ENCODE data around the gene MRPL54.

MRPL54 gene

DNA sequence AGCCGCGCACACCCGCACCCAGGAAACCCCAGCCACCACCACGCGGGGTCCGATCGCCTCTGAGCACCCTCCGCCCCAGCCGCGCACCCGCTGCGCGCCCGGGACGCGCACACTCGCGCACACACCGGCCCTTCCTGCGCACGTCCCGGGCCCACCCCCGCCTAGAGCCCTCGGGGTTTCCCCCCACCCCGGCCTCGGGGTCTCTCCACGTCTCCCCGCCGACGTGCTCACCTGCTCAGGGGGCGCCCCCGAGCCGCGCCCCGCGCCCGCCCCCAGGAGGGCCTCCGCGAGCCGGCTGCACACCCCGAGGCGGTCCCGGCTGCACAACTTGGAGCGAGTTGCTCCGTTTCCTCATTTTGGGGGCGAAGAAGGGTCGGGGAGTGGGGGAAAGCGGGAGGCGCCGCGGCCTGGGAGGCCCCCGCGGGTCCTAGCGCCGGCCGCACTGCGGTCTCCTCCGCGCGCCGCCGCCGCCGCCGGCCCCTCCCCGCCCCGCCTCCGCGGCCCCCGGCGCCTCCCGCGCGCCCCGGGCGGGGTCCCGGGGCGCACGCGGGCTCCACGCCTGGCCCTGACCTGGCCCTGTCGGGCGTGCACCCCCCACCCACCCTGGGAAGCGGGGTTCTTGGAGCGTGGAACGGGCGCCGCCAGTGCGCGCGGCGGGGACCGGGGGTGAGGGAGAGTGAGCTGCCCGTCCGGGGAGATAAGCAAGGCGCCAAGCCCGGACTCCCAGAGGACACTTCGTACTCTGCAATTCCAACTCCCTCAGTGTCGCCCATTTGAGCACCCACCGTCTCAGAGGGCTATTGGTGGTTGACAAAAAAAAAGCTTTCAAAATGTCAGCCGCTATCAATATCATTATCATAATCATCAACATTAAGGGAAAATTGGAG lies 23.7 kb downstream of the MRPL54 start, which contains the start of gene MATK:
MATK (minus strand) TSS at position 444 of the 887 bp plus-strand sequence. CDS start 1,246 bp downstream, outside the sequence.
- no peak for DNase-seq

GRCh38 chr19:3788996-3789778 lies 26.7 kb downstream of the MRPL54 start:
- DNase-seq: no peak

- DNase-seq: no peak
These were observed 27.8 kb downstream of the MRPL54 start for GRCh38 chr19:3790209-3790734.

- DNase-seq: no peak
These were observed 28.5 kb downstream of the MRPL54 start for GRCh38 chr19:3790941-3791340.

GRCh38 chr19:3792114-3792513 lies 29.6 kb downstream of the MRPL54 start:
- no peak for DNase-seq

DNA sequence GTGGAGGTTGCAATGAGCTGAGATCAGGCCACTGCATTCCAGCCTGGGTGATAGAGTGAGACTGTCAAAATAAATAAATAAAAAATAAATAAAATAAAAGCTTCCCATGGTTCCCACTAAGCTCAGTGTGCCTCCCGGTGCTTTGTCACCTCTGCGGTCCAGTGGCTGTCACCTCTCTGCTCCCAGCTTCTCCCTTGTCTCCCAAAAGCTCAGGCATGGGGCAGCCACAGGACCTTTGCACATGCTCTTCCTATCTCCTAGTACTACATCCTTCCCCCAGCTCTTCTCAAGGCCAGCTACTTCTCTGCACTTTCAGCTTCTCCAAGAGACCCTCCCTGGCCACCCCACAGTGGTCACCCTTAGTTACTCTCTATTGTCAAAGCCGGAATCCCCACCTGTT lies 31.3 kb downstream of the MRPL54 start:
- DNase-seq: no peak

DNA sequence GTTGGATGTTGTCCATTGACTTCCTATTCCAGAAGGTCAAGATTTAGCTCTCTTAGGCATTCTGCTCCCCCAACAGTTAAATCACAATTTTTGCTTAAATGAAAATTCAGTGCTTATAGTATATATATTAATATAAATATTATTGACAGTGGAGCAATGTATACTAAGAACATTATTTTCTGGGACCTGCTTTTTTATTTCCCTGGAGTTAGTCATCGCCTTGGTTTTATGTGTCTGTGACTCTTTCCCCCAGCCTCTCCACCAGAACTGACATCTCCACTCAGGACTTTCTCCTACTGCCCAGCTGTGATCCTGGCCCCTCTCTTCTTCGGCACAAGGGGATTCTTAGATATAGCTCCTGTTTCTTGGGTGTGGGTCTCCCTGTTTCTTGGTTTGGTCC lies 33.9 kb downstream of the MRPL54 start:
- DNase-seq: no peak

DNA sequence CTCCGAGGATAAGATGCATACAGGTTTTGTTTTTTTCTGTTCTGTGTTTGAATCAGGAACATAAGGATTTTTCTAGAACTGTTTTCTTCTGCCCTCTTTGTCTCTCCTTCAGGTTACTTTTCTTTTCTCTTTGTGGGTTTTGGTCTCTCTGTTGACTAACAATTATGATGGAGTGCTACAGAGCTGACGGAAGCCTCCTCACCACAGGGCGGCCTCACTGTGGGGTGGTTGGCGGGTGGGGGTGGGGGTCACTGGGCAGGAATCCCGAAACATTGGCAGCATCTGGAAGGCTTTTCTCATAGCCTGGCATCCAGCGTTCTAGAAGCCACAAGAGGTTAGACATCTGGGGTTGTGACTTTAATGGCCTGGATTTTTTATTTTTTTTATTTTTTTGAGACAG lies 35.7 kb downstream of the MRPL54 start:
- no peak for DNase-seq

GRCh38 chr19:3800996-3801395 lies 38.5 kb downstream of the MRPL54 start:
- DNase-seq: no peak

- DNase-seq: no peak
These were observed 39.1 kb downstream of the MRPL54 start for GRCh38 chr19:3801412-3802096.

- DNase-seq: no peak
These were observed 40.8 kb downstream of the MRPL54 start for GRCh38 chr19:3803114-3803888.

DNA sequence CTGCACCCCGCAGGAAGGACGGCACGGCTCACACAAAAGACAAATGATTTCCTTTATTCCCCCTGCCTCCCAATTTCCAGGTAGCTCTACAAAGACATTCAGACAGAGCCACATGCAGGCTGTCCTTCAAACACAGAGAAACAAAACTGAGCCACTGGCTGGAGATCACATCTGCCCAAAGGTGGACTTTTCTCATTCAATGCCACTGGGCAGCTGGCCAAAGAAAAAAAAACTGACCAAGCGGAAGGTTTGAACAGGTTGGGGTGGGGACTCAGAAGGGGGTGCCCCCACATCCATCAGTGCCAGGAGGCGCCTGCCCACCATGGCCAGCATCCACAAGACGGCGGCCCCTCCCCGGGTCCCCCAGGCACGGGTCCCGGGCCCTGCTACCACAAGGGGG lies 41.5 kb downstream of the MRPL54 start:
- no peak for DNase-seq

GRCh38 chr19:3804429-3804828 lies 41.9 kb downstream of the MRPL54 start:
- no peak for DNase-seq

- DNase-seq: no peak
These were observed 43.4 kb downstream of the MRPL54 start for GRCh38 chr19:3805859-3806258.

DNA sequence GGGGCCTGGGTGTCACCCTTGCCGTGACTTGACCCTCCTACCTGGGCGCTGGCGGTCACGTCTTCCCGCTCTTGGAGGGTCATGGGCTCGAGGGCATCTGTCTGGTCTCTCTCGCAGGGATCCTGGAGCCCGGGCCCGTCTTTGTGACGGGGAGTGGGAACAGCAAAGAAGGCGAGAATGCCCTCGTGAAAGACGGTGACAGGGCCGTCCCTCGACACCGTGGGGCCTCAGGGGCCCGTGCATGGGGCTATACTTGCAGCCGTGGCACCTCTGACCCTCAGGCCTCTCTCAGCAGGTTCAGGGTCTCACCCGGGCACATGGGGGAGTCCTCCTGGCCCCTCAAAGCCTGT lies 44.6 kb downstream of the MRPL54 start:
- no peak for DNase-seq

DNA sequence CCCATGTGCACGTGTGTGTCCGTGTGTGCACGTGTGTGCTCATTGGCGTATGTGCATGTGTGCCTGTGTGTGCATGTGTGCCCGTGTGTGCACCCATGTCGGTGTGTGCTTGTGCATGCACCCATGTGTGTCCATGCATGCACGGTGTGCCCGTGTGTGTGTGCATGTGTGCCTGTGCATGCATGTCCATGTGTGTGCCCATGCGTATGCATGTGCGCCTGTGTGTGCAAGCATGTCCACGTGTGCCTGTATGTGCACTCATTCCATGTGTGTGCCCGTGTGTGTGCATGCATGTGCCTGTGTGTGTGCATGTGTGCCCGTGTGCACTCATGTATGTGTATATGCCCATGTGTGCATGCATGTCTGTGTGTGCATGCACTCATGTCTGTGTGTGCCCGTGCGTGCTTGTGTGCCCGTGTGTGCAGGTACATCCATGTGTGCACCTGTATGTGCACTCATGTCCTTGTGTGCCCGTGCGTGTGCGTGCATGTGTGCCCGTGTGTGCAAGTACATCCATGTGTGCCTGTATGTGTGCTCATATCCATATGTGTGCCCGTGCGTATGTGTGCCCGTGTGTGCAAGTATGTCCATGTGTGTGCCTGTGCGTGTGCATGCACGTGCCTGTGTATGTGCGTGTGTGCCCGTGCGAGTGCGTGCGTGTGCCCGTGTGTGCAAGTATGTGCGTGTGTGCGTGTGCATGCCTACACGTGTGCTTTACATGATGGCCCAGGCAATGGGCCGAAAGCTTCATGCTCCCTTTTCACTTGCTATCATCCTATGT lies 45.3 kb downstream of the MRPL54 start:
- no peak for DNase-seq

DNA sequence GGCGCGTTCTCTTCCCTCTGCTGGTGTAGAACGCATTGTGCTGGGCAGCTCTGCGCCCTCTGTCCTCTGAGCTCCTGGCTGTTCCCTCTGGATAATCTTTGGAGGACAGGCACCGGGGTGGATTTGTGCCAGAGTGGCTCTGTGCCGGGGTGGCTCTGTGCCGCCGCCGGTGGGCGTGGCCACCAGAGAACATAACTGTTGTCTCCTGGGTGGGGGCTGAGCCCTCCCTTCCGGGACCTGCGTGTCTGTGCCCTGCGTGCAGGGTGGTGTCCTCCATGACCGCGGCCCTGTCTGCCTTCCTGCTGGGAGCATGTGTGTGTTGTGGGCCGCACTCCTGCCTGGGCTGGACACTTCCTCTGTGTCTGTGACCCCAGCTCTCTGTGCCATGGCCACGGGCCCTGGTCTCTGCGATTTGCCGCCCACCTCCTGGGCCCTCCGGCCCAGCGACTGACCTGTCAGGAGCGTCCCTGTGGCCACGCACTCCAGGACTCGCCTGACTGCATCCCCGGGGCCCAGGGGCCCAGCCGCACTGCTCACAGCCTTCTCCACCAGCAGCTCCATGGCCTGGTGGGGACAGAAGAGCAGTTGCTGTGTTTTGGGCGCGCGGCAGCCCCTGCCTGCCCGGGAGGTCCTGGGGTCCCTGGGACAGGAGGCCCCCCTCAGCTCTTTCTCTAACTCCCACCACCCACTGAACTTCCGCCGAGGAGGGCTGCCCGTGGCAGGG lies 46.1 kb downstream of the MRPL54 start:
- no peak for DNase-seq

GRCh38 chr19:3809881-3810707 lies 47.6 kb downstream of the MRPL54 start:
- no peak for DNase-seq

GRCh38 chr19:3810708-3811355 lies 48.4 kb downstream of the MRPL54 start:
- DNase-seq: no peak

All from GOT3 (cell line).